ENCODE data around the gene QSER1. TPM values are rescaled to one million over a fixed set of nuclear protein-coding genes. Genes with fewer than 3 reads are reported as not detected.

The QSER1 gene
- total and polyA plus RNA-seq, 9 of the 15 experiments (the other 6 are each of a cell fraction or from before 2014, with no cell fraction given) = 5.8 to 33.6 (median 22.3) TPM

DNA sequence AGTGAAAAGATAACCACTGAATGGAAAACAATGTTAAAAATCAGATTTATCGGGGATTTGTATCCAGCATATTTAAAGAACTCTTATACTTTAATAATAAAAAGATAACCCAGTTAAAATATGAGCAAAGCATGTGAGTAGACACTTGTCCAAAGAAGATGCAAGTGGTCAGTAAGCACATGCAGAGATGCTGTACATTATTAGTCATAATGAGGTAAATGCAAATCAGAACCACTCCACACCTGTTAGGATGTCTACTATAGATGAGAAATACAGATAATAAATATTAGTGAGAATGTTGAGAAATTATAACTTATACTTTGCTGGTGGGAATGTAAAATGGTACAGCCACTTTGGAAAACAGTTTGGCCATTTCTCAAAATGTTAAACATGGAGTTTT is 28.0 kb downstream of the QSER1 start:
- BruUV-seq (replicated peaks) = no TSS peak
- FAIRE-seq = no peak

DNA sequence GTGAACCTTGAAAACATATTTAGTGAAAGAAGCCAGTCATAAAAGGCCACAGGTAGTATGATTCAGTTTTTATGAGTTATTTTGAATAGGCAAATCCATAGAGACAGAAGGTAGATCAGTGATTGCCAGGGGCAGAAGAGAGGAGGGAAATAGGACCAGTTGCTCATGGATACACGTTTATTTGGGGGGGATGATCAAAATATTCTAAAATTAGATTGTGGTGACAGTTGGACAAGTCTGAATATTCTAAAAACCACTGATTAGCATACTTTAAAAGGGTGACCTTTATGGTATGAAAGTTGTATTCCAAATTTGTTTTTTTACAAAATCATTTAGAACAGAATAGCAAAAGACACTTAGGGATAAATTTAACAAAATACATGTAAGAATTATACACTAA is 28.6 kb downstream of the QSER1 start:
- H2AFZ ChIP-seq (ENCODE audit: low read depth, low read length) = no peak overlapping the region
- FAIRE-seq (no peak), ATAC-seq (no peak), DNase-seq (ENCODE audit: extremely low read depth in 1 of 4, low spot score in 3 of 4) (no peak)
- H3K27ac ChIP-seq (ENCODE audit: extremely low read depth, low read depth, low read length) = no peak overlapping the region
- H4K20me1 ChIP-seq (replicated peaks; ENCODE audit: control insufficient read depth, insufficient read depth, low read length) = no peaks in the 10 kb centered on the region
- H3K4me2 ChIP-seq (ENCODE audit: insufficient read depth, low read length) = no peak overlapping the region
- H3K4me1 ChIP-seq (replicated peaks in 1 of 2; ENCODE audit: control insufficient read depth in 2 of 2, insufficient read depth in 2 of 2, low read length in 2 of 2) = no peaks in the 10 kb centered on the region; a peak in 1 of 5 replicates
- CTCF ChIA-PET (ENCODE audit: low intra/inter-chr PET ratio) = no interaction called here
- no TSS peak for BruUV-seq (replicated peaks)
- in situ Hi-C loops (cut with MboI) = no loop called here
- intact Hi-C loops (cut with micrococcal nuclease) = no loop called here
- POLR2A ChIA-PET = no interaction called here
- 28% methylated on average over 1 of the region's 1 CpG for WGBS (ENCODE audit: insufficient coverage, low coverage, missing lambda C conversion rate)
- H3K9ac ChIP-seq (ENCODE audit: insufficient read depth in 1 of 2, low read depth in 2 of 2, low read length in 2 of 2) = no peak overlapping the region
- no peaks in the 10 kb centered on the region for H3K9me1 ChIP-seq (ENCODE audit: control insufficient read depth, insufficient read depth, low read length)
- H3K79me2 ChIP-seq (ENCODE audit: control insufficient read depth, insufficient read depth, low read length) = peaks cover 81% of the 10 kb centered on the region
- H3K9me3 ChIP-seq (replicated peaks; ENCODE audit: control insufficient read depth, insufficient read depth, low read depth, low read length) = no peaks in the 10 kb centered on the region
- peaks cover 9% of the 10 kb centered on the region; the same call in 2 of the 3 replicates for H3K36me3 ChIP-seq (ENCODE audit: control insufficient read depth, insufficient read depth, low read length)
- H3K4me3 ChIP-seq = no peak overlapping the region
- no peaks in the 10 kb centered on the region for H3K27me3 ChIP-seq (ENCODE audit: control insufficient read depth in 2 of 2, insufficient read depth in 2 of 2, low read length in 2 of 2)
- TF ChIP-seq RAD51 (IDR thresholded peaks at IDR 0.05; ENCODE audit: borderline replicate concordance, low read depth) (no peak), KDM1A (IDR thresholded peaks at IDR 0.05) (no peak), MTA1 (IDR thresholded peaks at IDR 0.05; ENCODE audit: borderline replicate concordance) (no peak), HNRNPL (IDR thresholded peaks at IDR 0.05; ENCODE audit: low read depth, low read length) (no peak), TCFL5 (CRISPR knock-in tag; conservative IDR thresholded peaks at IDR 0.05) (no peak), ZNF445 (CRISPR knock-in tag; IDR thresholded peaks at IDR 0.05; ENCODE audit: low read depth) (no peak)
- TF ChIP-seq, protein P1, sequence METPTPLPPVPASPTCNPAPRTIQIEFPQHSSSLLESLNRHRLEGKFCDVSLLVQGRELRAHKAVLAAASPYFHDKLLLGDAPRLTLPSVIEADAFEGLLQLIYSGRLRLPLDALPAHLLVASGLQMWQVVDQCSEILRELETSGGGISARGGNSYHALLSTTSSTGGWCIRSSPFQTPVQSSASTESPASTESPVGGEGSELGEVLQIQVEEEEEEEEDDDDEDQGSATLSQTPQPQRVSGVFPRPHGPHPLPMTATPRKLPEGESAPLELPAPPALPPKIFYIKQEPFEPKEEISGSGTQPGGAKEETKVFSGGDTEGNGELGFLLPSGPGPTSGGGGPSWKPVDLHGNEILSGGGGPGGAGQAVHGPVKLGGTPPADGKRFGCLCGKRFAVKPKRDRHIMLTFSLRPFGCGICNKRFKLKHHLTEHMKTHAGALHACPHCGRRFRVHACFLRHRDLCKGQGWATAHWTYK (CRISPR knock-in tag; IDR thresholded peaks at IDR 0.05) = no peak
- TF ChIP-seq, protein P2, sequence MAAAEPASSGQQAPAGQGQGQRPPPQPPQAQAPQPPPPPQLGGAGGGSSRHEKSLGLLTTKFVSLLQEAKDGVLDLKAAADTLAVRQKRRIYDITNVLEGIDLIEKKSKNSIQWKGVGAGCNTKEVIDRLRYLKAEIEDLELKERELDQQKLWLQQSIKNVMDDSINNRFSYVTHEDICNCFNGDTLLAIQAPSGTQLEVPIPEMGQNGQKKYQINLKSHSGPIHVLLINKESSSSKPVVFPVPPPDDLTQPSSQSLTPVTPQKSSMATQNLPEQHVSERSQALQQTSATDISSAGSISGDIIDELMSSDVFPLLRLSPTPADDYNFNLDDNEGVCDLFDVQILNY (CRISPR knock-in tag; IDR thresholded peaks at IDR 0.05) = no peak

More for the DNA sequence above, 28.0 kb downstream of the QSER1 start:
- ATAC-seq (no peak), DNase-seq (ENCODE audit: extremely low read depth in 1 of 4, low spot score in 3 of 4) (no peak)
- TF ChIP-seq ELF1 (tag; IDR thresholded peaks at IDR 0.05) (no peak), TARDBP (IDR thresholded peaks at IDR 0.05) (no peak), ILF3 (IDR thresholded peaks at IDR 0.05; ENCODE audit: borderline replicate concordance) (no peak), SMC3 (conservative IDR thresholded peaks at IDR 0.05; ENCODE audit: insufficient read depth, low read depth, low read length) (no peak), TCF7L2 (IDR thresholded peaks at IDR 0.05; ENCODE audit: low read depth, low read length) (no peak)
- TF ChIP-seq, protein P3, sequence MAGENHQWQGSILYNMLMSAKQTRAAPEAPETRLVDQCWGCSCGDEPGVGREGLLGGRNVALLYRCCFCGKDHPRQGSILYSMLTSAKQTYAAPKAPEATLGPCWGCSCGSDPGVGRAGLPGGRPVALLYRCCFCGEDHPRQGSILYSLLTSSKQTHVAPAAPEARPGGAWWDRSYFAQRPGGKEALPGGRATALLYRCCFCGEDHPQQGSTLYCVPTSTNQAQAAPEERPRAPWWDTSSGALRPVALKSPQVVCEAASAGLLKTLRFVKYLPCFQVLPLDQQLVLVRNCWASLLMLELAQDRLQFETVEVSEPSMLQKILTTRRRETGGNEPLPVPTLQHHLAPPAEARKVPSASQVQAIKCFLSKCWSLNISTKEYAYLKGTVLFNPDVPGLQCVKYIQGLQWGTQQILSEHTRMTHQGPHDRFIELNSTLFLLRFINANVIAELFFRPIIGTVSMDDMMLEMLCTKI (IDR thresholded peaks at IDR 0.05; ENCODE audit: partially characterized antibody) = no peak
- Histone ChIP-seq H3K27ac (ENCODE audit: extremely low read depth, low read depth, low read length) (no peak overlapping the region), H2AFZ (ENCODE audit: low read depth, low read length) (no peak overlapping the region), H3K4me3 (no peak overlapping the region), H3K36me3 (ENCODE audit: control insufficient read depth, insufficient read depth, low read length) (peaks cover 6% of the 10 kb centered on the region; the same call in 2 of the 3 replicates), H3K27me3 (ENCODE audit: control insufficient read depth in 2 of 2, insufficient read depth in 2 of 2, low read length in 2 of 2) (no peaks in the 10 kb centered on the region), H4K20me1 (replicated peaks; ENCODE audit: control insufficient read depth, insufficient read depth, low read length) (no peaks in the 10 kb centered on the region), H3K4me2 (ENCODE audit: insufficient read depth, low read length) (no peak overlapping the region), H3K9ac (ENCODE audit: insufficient read depth in 1 of 2, low read depth in 2 of 2, low read length in 2 of 2) (no peak overlapping the region), H3K79me2 (ENCODE audit: control insufficient read depth, insufficient read depth, low read length) (peaks cover 79% of the 10 kb centered on the region), H3K9me3 (replicated peaks; ENCODE audit: control insufficient read depth, insufficient read depth, low read depth, low read length) (no peaks in the 10 kb centered on the region), H3K9me1 (ENCODE audit: control insufficient read depth, insufficient read depth, low read length) (no peaks in the 10 kb centered on the region), H3K4me1 (replicated peaks in 1 of 2; ENCODE audit: control insufficient read depth in 2 of 2, insufficient read depth in 2 of 2, low read length in 2 of 2) (no peaks in the 10 kb centered on the region; a peak in 1 of 5 replicates)
- ChIA-PET POLR2A (no interaction called here), CTCF (ENCODE audit: low intra/inter-chr PET ratio) (no interaction called here)
- in situ Hi-C loops (cut with MboI) = no loop called here
- intact Hi-C loops (cut with micrococcal nuclease) = no loop called here
- 86% methylated on average over 1 of the region's 1 CpG for WGBS (ENCODE audit: insufficient coverage, low coverage, missing lambda C conversion rate)
